ENCODE measurements around the gene XDH.

XDH gene

DNA sequence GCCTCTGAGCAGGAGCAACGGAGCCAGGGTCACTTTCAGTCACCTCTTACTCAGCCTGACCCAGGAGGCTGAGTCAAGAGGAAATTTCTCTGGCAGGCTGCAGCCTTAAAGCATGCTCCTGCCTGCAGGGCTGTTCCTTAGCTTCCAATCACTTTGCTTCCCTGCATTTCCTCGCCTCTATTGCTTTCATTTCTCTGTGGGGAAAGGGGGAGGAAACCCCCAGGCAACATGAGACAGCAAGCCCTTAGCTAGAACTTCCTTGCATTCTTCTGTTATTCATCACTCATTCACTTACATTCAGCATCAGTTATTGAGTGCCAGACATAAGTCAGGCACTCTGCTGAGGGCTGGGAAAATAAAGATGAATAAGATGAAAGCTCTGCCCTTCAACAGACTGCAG lies 13.0 kb downstream of the XDH start:
- H3K4me1 ChIP-seq (ENCODE audit: insufficient read depth, low read length) = no peaks in the 10 kb centered on the region
- no peaks in the 10 kb centered on the region for H3K36me3 ChIP-seq (ENCODE audit: insufficient read depth, low read length)

DNA sequence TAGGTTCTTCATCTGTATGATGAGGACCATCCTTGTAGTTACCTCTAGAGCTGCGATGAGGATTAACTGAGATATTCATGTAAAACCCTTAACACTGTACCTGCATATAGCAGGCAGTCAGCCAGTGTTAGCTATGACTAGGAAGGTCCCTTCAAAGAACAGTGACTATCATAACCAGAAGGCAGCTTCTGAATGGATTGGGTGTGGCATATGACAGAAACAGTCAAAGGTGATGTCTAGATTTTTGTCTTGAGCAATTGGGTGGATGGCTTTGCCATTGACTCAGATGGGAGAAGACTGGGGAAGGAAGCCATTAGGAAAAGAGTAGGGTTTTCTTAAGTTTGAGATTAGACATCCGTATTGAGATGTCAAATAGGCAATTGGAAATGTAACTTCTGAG lies 15.7 kb downstream of the XDH start:
- Histone ChIP-seq H3K9ac (ENCODE audit: low read length) (no peak overlapping the region), H3K9me3 (ENCODE audit: low read length) (no peaks in the 10 kb centered on the region), H3K4me1 (ENCODE audit: insufficient read depth, low read length) (no peaks in the 10 kb centered on the region), H3K36me3 (ENCODE audit: insufficient read depth, low read length) (no peaks in the 10 kb centered on the region), H3K27me3 (ENCODE audit: control insufficient read depth in 1 of 2, insufficient read depth in 2 of 2, low read length in 2 of 2) (no peaks in the 10 kb centered on the region), H3K4me3 (ENCODE audit: low read depth in 1 of 2, low read length in 2 of 2) (no peak overlapping the region), H3K27ac (ENCODE audit: low read depth, low read length) (no peak overlapping the region)

More for the DNA sequence above, 13.0 kb downstream of the XDH start:
- no peak overlapping the region for H3K4me3 ChIP-seq (ENCODE audit: low read depth in 1 of 2, low read length in 2 of 2)
- H3K9me3 ChIP-seq (ENCODE audit: low read length) = no peaks in the 10 kb centered on the region
- no peak overlapping the region for H3K27ac ChIP-seq (ENCODE audit: low read depth, low read length)
- H3K9ac ChIP-seq (ENCODE audit: low read length) = no peak overlapping the region
- H3K27me3 ChIP-seq (ENCODE audit: control insufficient read depth in 1 of 2, insufficient read depth in 2 of 2, low read length in 2 of 2) = no peaks in the 10 kb centered on the region

DNA sequence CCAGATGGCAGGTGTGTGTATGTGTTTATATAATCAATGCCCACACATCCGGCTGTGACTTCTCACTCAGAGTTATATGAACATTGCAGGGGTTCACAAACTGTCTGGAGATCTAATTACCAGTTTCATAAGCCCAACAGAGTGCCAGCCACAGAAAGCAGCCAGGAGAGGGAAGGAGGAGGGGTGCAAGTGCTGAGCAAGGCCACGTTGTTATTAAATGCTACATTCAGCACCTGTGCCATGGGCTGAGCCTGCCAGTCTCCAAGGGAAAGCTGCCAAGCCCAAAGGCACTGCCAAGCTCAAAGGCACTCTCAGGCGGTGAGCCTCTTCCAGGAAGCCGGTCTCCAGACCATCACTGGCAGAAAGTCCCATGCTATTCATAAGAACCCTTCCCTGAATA lies 17.4 kb downstream of the XDH start:
- Histone ChIP-seq H3K36me3 (ENCODE audit: insufficient read depth, low read length) (no peaks in the 10 kb centered on the region), H3K27ac (ENCODE audit: low read depth, low read length) (no peak overlapping the region), H3K27me3 (ENCODE audit: control insufficient read depth in 1 of 2, insufficient read depth in 2 of 2, low read length in 2 of 2) (no peaks in the 10 kb centered on the region), H3K9me3 (ENCODE audit: low read length) (no peaks in the 10 kb centered on the region), H3K9ac (ENCODE audit: low read length) (no peak overlapping the region), H3K4me3 (ENCODE audit: low read depth in 1 of 2, low read length in 2 of 2) (no peak overlapping the region), H3K4me1 (ENCODE audit: insufficient read depth, low read length) (no peaks in the 10 kb centered on the region)

DNA sequence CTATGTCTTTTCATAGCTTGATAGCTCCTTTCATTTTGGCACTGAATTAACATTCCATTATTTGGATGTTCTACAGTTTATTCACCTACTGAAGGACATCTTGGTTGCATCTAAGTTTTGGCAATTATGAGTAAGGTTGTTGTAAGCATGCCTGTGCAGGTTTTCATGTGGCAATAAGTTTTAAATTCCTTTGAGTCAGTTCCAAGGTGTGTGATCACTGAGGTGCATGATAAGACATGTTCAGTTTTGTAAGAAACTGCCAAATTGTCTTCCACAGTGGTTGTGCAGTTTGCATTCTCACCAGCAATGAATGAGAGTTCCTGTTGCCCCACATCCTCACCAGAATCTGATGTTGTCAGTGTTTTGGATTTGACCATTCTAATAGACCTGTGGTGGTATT lies 24.2 kb downstream of the XDH start:
- Histone ChIP-seq H3K27me3 (ENCODE audit: control insufficient read depth in 1 of 2, insufficient read depth in 2 of 2, low read length in 2 of 2) (no peaks in the 10 kb centered on the region), H3K27ac (ENCODE audit: low read depth, low read length) (no peak overlapping the region), H3K9me3 (ENCODE audit: low read length) (no peaks in the 10 kb centered on the region), H3K4me3 (ENCODE audit: low read depth in 1 of 2, low read length in 2 of 2) (no peak overlapping the region), H3K9ac (ENCODE audit: low read length) (no peak overlapping the region), H3K36me3 (ENCODE audit: insufficient read depth, low read length) (no peaks in the 10 kb centered on the region), H3K4me1 (ENCODE audit: insufficient read depth, low read length) (no peaks in the 10 kb centered on the region)

DNA sequence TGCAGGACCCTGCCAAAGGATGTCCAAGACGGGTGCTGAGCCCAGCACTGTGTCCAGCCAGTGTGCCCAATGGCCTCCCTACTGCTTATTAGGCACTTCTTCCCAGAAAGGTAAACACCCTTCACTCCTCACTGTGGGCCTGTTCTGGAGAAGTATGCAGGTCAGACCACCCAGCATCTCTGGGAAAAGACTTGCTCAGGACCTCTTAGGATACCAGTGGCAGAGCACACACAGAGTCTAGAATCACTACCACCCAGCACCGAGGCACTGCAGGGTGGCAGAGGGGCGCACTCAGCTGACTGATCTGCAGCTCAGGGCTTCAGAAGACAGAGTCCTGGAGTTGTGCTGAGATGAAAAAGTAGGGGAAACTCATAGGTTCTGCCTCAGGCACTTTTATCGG lies 25.8 kb downstream of the XDH start:
- no peaks in the 10 kb centered on the region for H3K36me3 ChIP-seq (ENCODE audit: insufficient read depth, low read length)
- H3K9ac ChIP-seq (ENCODE audit: low read length) = no peak overlapping the region
- no peaks in the 10 kb centered on the region for H3K9me3 ChIP-seq (ENCODE audit: low read length)
- H3K27ac ChIP-seq (ENCODE audit: low read depth, low read length) = no peak overlapping the region
- no peaks in the 10 kb centered on the region for H3K4me1 ChIP-seq (ENCODE audit: insufficient read depth, low read length)
- H3K4me3 ChIP-seq (ENCODE audit: low read depth in 1 of 2, low read length in 2 of 2) = no peak overlapping the region
- no peaks in the 10 kb centered on the region for H3K27me3 ChIP-seq (ENCODE audit: control insufficient read depth in 1 of 2, insufficient read depth in 2 of 2, low read length in 2 of 2)

DNA sequence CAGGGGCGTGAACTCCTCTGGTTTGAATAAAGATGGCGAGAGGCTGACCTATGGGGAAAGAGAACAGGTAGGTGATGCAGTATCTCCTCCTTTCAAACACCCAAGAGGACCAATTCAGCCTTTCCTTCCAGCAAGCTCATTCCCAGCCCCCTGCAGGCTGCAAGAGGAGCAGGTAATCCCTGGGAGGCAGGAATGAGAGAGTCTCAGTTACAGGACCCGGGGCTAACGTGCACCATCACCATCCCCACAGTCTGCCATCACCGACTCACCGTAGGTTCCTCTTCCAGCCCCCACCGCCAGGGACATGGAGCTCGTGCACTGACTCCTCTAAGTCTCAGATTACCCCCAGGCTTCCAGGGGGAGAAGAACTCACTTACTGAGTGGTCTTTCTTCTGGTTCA lies 26.7 kb downstream of the XDH start:
- H3K4me3 ChIP-seq (ENCODE audit: low read depth in 1 of 2, low read length in 2 of 2) = no peak overlapping the region
- no peak overlapping the region for H3K9ac ChIP-seq (ENCODE audit: low read length)
- no peaks in the 10 kb centered on the region for H3K27me3 ChIP-seq (ENCODE audit: control insufficient read depth in 1 of 2, insufficient read depth in 2 of 2, low read length in 2 of 2)
- H3K27ac ChIP-seq (ENCODE audit: low read depth, low read length) = no peak overlapping the region
- no peaks in the 10 kb centered on the region for H3K4me1 ChIP-seq (ENCODE audit: insufficient read depth, low read length)
- H3K9me3 ChIP-seq (ENCODE audit: low read length) = no peaks in the 10 kb centered on the region
- no peaks in the 10 kb centered on the region for H3K36me3 ChIP-seq (ENCODE audit: insufficient read depth, low read length)

DNA sequence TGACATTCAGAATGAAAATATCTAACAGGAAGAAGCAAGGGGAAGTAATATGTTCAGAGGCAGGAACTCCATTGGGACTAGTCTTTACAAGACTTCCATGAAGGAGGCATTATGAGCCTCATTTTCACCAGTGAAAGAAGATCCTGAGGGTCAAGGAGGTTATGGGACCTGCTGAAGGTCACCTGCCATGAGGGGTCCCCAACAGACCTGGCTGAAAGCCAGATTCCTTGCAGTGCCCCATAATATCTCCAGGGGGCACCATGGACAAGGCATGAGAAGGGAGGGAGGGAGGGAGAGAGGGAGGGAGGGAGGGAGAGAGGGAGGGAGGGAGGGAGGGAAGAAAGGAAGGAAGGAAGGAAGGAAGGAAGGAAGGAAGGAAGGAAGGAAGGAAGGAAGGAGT lies 27.9 kb downstream of the XDH start:
- no peaks in the 10 kb centered on the region for H3K27me3 ChIP-seq (ENCODE audit: control insufficient read depth in 1 of 2, insufficient read depth in 2 of 2, low read length in 2 of 2)
- H3K4me1 ChIP-seq (ENCODE audit: insufficient read depth, low read length) = no peaks in the 10 kb centered on the region
- no peaks in the 10 kb centered on the region for H3K9me3 ChIP-seq (ENCODE audit: low read length)
- H3K36me3 ChIP-seq (ENCODE audit: insufficient read depth, low read length) = no peaks in the 10 kb centered on the region
- H3K4me3 ChIP-seq (ENCODE audit: low read depth in 1 of 2, low read length in 2 of 2) = no peak overlapping the region
- no peak overlapping the region for H3K9ac ChIP-seq (ENCODE audit: low read length)
- no peak overlapping the region for H3K27ac ChIP-seq (ENCODE audit: low read depth, low read length)

DNA sequence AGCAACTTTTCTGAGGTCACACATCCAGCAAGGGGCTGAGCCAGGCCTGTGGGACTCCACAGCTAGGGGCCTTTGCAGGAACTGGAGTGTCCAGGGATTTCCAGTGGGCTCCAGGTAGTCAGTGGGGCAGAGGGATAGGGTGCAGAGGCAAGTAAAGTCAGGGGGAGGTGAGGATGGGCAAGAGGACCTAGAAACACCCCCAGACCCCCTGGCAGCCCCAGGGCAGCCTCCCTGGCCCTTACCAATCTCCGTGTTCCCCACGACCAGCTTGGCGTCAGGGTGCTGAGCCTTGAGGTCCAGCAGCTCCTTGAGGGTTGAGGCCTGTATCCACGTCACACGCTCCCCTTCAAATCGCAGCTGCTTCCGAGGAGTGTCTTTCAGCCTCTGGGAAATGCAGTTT lies 28.4 kb downstream of the XDH start:
- Histone ChIP-seq H3K36me3 (ENCODE audit: insufficient read depth, low read length) (no peaks in the 10 kb centered on the region), H3K27ac (ENCODE audit: low read depth, low read length) (no peak overlapping the region), H3K4me1 (ENCODE audit: insufficient read depth, low read length) (no peaks in the 10 kb centered on the region), H3K4me3 (ENCODE audit: low read depth in 1 of 2, low read length in 2 of 2) (no peak overlapping the region), H3K9ac (ENCODE audit: low read length) (no peak overlapping the region), H3K27me3 (ENCODE audit: control insufficient read depth in 1 of 2, insufficient read depth in 2 of 2, low read length in 2 of 2) (no peaks in the 10 kb centered on the region), H3K9me3 (ENCODE audit: low read length) (no peaks in the 10 kb centered on the region)

DNA sequence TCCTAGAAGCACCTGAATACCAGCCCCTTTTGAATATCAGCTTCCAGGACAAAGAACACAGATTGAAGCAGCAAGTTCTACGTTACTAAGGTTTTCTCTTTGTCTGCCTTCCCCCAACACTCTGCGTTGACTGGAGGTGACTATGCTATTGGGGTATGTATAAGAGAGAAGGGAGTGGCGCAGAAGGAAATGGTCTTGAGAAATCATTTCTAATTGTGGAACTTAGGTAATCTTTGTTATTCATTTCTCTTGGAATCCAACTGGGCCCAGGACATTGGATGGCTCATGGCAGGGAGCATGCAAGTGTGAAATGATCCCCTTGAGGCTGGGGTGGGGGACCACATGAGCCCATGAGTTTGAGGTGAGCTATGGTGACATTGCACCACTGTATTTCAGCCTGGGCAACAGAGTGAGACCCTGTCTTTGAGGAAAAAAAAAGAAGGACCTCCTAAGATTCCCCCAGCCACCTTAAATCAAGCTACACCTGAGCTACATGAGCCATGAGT lies 29.7 kb downstream of the XDH start:
- H3K36me3 ChIP-seq (ENCODE audit: insufficient read depth, low read length) = no peaks in the 10 kb centered on the region
- H3K9me3 ChIP-seq (ENCODE audit: low read length) = no peaks in the 10 kb centered on the region
- no peaks in the 10 kb centered on the region for H3K27me3 ChIP-seq (ENCODE audit: control insufficient read depth in 1 of 2, insufficient read depth in 2 of 2, low read length in 2 of 2)
- H3K9ac ChIP-seq (ENCODE audit: low read length) = no peak overlapping the region
- H3K4me3 ChIP-seq (ENCODE audit: low read depth in 1 of 2, low read length in 2 of 2) = no peak overlapping the region
- no peaks in the 10 kb centered on the region for H3K4me1 ChIP-seq (ENCODE audit: insufficient read depth, low read length)
- H3K27ac ChIP-seq (ENCODE audit: low read depth, low read length) = no peak overlapping the region

DNA sequence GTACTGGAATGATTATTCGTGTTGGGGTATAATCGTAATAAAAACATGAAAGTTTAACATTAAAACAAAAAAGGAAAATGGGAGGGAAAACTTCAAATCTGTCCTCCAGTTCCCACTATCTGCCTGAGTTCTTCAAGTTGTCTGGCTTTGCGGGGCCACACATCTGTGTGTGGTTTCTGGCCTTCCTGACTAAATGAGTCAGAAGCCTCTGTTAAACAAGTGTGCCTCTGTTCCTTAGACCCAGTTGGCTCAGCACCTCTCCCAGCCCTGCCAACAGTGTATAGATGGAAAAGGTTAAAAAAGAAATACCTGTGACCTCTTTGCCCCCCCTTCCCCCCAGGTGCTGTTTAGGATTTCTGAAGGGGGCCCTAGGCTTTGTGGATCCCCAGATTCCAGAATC lies 30.2 kb downstream of the XDH start:
- no peaks in the 10 kb centered on the region for H3K36me3 ChIP-seq (ENCODE audit: insufficient read depth, low read length)
- H3K4me1 ChIP-seq (ENCODE audit: insufficient read depth, low read length) = no peaks in the 10 kb centered on the region
- no peak overlapping the region for H3K9ac ChIP-seq (ENCODE audit: low read length)
- no peak overlapping the region for H3K27ac ChIP-seq (ENCODE audit: low read depth, low read length)
- no peaks in the 10 kb centered on the region for H3K27me3 ChIP-seq (ENCODE audit: control insufficient read depth in 1 of 2, insufficient read depth in 2 of 2, low read length in 2 of 2)
- H3K9me3 ChIP-seq (ENCODE audit: low read length) = no peaks in the 10 kb centered on the region
- no peak overlapping the region for H3K4me3 ChIP-seq (ENCODE audit: low read depth in 1 of 2, low read length in 2 of 2)

DNA sequence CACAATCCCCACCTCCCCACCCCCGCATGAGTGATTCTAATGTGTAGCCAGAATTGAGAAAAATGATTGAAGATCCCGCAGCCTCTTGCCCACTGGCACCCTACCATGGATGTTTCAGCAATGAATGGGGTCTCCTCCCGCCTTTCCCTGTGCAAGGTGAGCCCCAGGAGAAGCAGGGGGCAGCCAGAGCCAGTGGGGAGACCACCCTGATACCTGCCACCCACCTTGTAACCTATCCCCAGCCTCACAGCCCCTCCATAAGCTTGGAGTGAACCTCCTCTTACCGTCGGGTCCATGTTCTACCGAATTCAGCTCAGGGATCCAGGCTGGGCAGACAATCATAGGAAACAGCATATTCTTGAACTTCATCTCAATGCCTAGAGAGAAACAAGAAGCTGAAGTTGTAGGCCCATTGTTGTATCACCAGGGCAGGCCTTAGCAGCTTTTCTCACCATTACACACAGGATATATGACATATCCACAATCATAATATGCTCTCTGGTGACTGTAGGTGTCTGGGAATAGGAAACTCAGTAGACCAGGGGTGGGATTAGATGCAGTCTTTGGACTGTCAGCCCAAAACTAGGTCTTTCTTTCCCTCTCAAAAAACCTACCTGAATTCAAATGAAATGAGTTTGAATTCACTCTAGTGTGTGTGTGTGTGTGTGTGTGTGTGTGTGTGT lies 30.9 kb downstream of the XDH start:
- Histone ChIP-seq H3K27ac (ENCODE audit: low read depth, low read length) (no peak overlapping the region), H3K9ac (ENCODE audit: low read length) (no peak overlapping the region), H3K4me1 (ENCODE audit: insufficient read depth, low read length) (no peaks in the 10 kb centered on the region), H3K9me3 (ENCODE audit: low read length) (no peaks in the 10 kb centered on the region), H3K36me3 (ENCODE audit: insufficient read depth, low read length) (no peaks in the 10 kb centered on the region), H3K27me3 (ENCODE audit: control insufficient read depth in 1 of 2, insufficient read depth in 2 of 2, low read length in 2 of 2) (no peaks in the 10 kb centered on the region), H3K4me3 (ENCODE audit: low read depth in 1 of 2, low read length in 2 of 2) (no peak overlapping the region)

DNA sequence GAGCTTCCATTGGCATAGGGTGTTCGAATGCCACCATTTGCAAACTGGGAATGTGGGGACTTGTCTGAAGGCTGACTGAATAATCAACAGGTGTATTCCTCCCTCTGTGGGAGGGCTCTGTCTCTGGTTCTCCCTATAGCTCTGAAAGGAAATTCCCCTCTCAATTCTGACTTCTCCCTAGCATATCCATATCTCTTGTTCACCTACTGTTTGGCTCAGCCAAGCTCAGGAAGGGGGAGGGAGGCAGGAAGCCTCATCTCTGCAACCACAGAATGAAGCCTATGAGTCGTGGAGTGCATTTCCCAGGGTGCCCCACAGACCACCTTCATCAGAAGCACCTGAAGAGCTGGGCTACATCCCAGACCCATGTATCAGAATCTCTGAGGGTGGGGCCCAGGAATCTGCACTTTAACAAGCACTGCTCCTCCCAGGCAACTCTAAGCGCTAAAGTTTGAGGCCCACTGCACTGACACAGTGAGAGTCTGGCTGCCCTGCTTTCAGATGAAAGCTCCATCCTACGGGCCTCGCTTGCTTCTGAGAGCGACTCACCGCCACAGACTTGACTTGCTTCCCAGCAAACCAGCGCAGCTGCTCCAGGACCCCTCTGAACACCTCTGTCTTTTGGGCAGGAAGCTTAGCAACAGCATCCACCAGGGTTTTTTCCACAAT lies 32.0 kb downstream of the XDH start:
- no peaks in the 10 kb centered on the region for H3K4me1 ChIP-seq (ENCODE audit: insufficient read depth, low read length)
- H3K36me3 ChIP-seq (ENCODE audit: insufficient read depth, low read length) = no peaks in the 10 kb centered on the region

More for the DNA sequence above, 32.0 kb downstream of the XDH start:
- Histone ChIP-seq H3K9ac (ENCODE audit: low read length) (no peak overlapping the region), H3K9me3 (ENCODE audit: low read length) (no peaks in the 10 kb centered on the region), H3K27me3 (ENCODE audit: control insufficient read depth in 1 of 2, insufficient read depth in 2 of 2, low read length in 2 of 2) (no peaks in the 10 kb centered on the region), H3K4me3 (ENCODE audit: low read depth in 1 of 2, low read length in 2 of 2) (no peak overlapping the region), H3K27ac (ENCODE audit: low read depth, low read length) (no peak overlapping the region)

Data from muscle layer of colon (tissue), 2 donors.